Neural progenitor cell (in vitro differentiated cells): ENCODE data around the gene BTBD9.

ENCODE experiments used
- EZH2phosphoT487 ChIP-seq: fragments of 200-600 bp; sonication (generic); IDR thresholded peaks from 2 replicates; pipeline ENCODE4 v1.6.1; 2017; ENCODE audit warnings: antibody characterized with exemption
- TF ChIP-seq, protein P1 (sequence below): fragments of 200-600 bp; sonication (generic); IDR thresholded peaks from 2 replicates; pipeline ENCODE4 v1.5.1; 2017; ENCODE audit warnings: antibody characterized with exemption, mild to moderate bottlenecking

DNA sequence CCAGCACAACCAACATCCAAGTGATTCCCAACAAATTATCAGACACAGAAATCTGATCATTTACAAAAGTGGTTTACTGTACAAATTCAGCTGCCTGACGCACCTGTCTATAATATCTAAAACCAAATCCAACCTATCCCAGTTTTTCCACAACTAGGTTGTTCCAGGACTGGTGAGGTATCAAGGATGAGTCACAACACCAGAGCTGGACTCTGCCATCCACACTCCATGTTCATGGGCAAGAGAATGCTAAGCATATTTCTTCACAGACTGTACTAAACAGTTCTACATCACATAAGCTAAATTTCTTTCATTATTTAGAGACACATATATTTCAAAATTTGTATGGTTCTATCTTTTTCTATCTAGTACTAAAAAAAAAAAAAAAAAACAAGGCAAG is 141.6 kb downstream of the BTBD9 start:
- TF ChIP-seq, protein P1, sequence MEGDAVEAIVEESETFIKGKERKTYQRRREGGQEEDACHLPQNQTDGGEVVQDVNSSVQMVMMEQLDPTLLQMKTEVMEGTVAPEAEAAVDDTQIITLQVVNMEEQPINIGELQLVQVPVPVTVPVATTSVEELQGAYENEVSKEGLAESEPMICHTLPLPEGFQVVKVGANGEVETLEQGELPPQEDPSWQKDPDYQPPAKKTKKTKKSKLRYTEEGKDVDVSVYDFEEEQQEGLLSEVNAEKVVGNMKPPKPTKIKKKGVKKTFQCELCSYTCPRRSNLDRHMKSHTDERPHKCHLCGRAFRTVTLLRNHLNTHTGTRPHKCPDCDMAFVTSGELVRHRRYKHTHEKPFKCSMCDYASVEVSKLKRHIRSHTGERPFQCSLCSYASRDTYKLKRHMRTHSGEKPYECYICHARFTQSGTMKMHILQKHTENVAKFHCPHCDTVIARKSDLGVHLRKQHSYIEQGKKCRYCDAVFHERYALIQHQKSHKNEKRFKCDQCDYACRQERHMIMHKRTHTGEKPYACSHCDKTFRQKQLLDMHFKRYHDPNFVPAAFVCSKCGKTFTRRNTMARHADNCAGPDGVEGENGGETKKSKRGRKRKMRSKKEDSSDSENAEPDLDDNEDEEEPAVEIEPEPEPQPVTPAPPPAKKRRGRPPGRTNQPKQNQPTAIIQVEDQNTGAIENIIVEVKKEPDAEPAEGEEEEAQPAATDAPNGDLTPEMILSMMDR, result no peak
- no peak for TF ChIP-seq EZH2phosphoT487
